ENCODE measurements around the gene ZNF385B.

- TF ChIP-seq, protein P1, sequence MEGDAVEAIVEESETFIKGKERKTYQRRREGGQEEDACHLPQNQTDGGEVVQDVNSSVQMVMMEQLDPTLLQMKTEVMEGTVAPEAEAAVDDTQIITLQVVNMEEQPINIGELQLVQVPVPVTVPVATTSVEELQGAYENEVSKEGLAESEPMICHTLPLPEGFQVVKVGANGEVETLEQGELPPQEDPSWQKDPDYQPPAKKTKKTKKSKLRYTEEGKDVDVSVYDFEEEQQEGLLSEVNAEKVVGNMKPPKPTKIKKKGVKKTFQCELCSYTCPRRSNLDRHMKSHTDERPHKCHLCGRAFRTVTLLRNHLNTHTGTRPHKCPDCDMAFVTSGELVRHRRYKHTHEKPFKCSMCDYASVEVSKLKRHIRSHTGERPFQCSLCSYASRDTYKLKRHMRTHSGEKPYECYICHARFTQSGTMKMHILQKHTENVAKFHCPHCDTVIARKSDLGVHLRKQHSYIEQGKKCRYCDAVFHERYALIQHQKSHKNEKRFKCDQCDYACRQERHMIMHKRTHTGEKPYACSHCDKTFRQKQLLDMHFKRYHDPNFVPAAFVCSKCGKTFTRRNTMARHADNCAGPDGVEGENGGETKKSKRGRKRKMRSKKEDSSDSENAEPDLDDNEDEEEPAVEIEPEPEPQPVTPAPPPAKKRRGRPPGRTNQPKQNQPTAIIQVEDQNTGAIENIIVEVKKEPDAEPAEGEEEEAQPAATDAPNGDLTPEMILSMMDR (IDR thresholded peaks at IDR 0.05): no peak
- TF ChIP-seq, protein P2, sequence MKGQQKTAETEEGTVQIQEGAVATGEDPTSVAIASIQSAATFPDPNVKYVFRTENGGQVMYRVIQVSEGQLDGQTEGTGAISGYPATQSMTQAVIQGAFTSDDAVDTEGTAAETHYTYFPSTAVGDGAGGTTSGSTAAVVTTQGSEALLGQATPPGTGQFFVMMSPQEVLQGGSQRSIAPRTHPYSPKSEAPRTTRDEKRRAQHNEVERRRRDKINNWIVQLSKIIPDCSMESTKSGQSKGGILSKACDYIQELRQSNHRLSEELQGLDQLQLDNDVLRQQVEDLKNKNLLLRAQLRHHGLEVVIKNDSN (IDR thresholded peaks at IDR 0.05; ENCODE audit: borderline replicate concordance, low read depth): no peak
- no peak for TF ChIP-seq FOXJ3 (CRISPR knock-in tag; IDR thresholded peaks at IDR 0.05)
- TF ChIP-seq GATA2 (CRISPR knock-in tag; IDR thresholded peaks at IDR 0.05): no peak
- TF ChIP-seq, protein P3, sequence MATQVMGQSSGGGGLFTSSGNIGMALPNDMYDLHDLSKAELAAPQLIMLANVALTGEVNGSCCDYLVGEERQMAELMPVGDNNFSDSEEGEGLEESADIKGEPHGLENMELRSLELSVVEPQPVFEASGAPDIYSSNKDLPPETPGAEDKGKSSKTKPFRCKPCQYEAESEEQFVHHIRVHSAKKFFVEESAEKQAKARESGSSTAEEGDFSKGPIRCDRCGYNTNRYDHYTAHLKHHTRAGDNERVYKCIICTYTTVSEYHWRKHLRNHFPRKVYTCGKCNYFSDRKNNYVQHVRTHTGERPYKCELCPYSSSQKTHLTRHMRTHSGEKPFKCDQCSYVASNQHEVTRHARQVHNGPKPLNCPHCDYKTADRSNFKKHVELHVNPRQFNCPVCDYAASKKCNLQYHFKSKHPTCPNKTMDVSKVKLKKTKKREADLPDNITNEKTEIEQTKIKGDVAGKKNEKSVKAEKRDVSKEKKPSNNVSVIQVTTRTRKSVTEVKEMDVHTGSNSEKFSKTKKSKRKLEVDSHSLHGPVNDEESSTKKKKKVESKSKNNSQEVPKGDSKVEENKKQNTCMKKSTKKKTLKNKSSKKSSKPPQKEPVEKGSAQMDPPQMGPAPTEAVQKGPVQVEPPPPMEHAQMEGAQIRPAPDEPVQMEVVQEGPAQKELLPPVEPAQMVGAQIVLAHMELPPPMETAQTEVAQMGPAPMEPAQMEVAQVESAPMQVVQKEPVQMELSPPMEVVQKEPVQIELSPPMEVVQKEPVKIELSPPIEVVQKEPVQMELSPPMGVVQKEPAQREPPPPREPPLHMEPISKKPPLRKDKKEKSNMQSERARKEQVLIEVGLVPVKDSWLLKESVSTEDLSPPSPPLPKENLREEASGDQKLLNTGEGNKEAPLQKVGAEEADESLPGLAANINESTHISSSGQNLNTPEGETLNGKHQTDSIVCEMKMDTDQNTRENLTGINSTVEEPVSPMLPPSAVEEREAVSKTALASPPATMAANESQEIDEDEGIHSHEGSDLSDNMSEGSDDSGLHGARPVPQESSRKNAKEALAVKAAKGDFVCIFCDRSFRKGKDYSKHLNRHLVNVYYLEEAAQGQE (IDR thresholded peaks at IDR 0.05; ENCODE audit: low read depth, low read length): no peak
- TF ChIP-seq TCF12 (IDR thresholded peaks at IDR 0.05): no peak
- TF ChIP-seq TEAD4 (IDR thresholded peaks at IDR 0.05; ENCODE audit: borderline replicate concordance, insufficient read depth): no peak
- TF ChIP-seq CHD2 (IDR thresholded peaks at IDR 0.05; ENCODE audit: low read length, partially characterized antibody): no peak
Measured at GRCh38 chr2:179558010-179558934, 303.1 kb downstream of the ZNF385B start.
